ENCODE results near the gene SNX5.
A peak's percentile ranks its signal among the peaks of the same experiment; 100 is the strongest.

SNX5 gene

DNA sequence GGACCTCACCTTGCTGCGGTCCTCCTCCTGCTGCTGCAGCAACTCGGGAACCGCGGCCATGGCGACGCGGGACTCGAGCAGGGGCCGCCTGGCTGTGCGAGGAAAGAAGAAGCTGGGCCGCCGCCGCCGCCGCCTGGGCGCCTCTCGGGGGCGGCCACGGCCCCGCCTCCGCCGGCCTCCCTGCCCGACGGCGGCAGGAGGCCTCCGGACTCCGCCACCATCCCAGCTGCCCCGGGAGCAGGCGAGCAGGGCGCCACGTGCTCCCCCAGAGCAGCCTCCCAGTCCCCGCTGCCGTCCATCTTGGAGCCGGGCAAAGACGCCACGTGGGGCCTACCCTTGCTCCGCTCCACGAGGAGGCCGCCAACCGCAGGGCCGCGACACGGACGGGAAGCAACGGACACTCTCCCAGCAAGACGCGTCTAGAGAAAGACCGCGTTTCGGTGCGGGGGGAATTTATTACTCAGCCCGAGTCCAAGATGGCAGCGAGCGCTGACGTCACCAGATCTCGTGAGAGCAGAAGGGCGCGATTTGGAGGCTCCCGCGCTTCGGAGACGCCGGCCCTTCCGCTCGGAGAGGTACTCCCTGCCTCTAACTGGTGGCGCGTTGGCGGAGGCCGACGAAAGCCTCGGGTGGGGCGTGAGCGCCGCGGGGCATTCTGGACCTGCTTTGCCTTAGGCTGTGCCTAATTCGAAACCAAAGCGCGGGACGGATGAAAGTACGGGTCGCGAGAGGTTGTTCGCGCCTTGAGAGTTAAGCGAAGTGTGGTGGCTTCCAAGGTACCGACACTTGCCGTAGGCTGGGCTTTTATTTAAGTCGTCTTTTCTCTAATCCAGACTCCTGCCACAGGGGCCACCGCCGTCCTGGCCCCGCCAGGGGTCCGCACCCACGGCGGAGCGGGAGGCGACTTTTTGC, at the start of gene SNX5, which contains the start of gene MGME1:
TSS of gene SNX5 (minus strand) at position 429 of the 912 bp plus-strand sequence. CDS start at position 60, 369 bp downstream.
TSS of gene MGME1 (plus strand) at position 653 of the 912 bp plus-strand sequence. CDS start 842 bp downstream, outside the sequence.
- peak; percentile 96 to 98 (median 97) for DNase-seq

- no peak for DNase-seq
Observed at GRCh38 chr20:18018100-18018499, 49.5 kb upstream of the SNX5 start.

GRCh38 chr20:18016772-18017171, 48.2 kb upstream of the SNX5 start:
- DNase-seq: no peak

- DNase-seq: no peak
Observed at GRCh38 chr20:18014411-18014810, 45.8 kb upstream of the SNX5 start.

DNA sequence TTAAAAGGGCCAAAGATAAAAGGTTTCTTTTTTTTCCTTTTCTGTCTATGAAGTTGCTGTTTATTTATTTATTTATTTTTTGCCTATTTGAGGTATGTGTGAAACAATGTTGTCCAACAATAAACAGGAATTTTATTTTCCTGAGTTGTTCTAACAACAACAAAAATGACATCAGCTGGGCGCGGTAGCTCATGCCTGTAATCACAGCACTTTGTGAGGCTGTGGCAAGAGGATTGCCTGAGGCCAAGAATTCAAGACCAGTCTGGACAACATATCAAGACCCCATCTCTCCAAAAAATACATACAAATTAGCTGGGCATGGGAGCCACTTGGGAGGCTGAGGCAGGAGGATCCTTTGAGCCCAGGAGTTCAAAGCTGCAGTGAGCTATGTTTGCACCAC, 44.3 kb upstream of the SNX5 start:
- no peak for DNase-seq

GRCh38 chr20:18011951-18012645, 43.5 kb upstream of the SNX5 start:
- no peak for DNase-seq

- no peak for DNase-seq
Observed at GRCh38 chr20:18011482-18011881, 42.9 kb upstream of the SNX5 start.

DNA sequence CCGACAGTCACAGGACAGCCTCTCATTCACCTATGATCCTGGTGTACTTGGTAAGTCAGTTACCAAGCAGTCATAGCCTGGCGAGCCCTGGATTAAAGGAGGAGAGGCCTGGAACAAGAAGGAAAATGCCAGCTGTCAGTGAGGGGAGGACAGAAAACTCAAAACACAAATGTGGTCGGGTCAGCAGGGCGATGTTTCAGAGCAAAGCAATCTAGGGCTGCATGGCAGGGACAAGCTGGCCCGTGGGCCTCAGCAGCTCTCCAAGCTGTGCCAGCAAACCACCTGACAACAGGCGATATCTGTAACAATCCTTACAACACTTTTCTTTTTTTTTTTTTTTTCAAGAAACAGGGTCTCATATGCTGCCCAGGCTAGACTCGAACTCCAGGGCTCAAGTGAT, 40.5 kb upstream of the SNX5 start:
- no peak for DNase-seq

- DNase-seq: no peak
Observed at GRCh38 chr20:18007534-18008292, 39.1 kb upstream of the SNX5 start.

DNA sequence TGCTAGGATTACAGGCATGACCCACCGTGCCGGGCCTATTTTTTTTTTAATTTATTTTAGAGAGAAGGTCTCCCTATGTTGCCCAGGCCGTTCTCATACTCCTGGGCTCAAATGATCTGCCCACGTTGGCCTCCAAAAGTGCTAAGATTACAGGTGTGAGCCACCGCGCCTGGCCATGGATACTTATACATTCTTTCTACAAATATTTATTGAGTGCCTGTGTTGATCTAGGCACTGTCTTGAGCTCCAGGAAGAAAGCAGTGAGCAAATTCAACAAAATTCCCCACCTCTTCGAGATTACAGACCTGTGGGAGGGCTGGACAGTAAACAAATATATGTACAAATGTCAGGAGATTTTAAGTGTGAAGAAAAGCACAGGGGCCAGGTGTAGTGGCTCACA, 38.1 kb upstream of the SNX5 start:
- DNase-seq: no peak

DNA sequence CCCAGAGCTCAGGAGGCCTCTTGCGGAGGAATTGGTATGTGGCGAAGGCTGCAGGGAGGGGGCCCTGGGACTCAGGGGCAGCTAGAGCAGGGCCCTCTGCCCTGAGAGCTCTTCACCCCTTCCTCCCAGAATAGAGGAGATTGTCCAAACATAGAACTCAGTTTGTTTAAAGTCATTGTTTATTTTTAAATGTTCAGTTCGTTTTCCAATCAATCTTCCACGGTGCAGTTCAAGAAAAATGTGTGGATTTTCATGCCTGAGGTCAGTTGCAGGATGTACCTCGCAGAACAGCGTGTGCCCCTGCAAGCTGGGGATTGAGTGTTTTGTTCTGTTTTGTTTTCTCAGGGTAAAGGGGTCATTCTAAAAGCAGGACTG, 37.4 kb upstream of the SNX5 start:
- DNase-seq: no peak

GRCh38 chr20:18005170-18005989, 36.8 kb upstream of the SNX5 start:
- no peak for DNase-seq

DNA sequence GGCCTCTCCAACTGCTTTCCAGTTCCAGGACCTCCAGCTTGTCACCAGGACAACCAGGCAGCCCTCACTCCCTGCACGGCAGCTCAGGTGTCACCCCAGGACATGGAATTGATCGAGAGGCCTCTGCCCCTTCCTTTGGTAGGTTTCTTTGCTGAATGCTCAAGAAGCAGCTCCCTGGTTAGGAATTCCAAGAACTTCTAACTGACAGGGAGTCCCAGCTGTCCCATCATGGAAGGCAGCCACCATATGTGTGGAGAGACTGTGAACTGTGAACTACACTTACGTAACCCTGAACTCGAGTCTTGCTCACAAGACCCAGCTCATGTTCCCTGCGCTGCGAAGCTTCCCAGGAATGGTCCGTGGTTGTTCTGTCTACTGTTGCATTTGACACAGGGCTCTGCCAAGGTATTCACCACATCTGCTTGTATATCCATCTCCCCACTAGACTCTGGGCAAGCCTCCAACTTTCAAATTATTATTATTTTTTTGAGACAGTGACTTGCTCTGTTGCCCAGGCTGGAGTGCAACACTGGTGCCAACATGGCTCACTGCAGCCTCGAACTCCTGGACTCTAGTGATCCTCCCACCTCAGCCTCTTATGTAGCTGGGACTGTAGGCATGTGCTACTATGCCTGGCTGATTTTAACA, 35.9 kb upstream of the SNX5 start:
- no peak for DNase-seq

DNA sequence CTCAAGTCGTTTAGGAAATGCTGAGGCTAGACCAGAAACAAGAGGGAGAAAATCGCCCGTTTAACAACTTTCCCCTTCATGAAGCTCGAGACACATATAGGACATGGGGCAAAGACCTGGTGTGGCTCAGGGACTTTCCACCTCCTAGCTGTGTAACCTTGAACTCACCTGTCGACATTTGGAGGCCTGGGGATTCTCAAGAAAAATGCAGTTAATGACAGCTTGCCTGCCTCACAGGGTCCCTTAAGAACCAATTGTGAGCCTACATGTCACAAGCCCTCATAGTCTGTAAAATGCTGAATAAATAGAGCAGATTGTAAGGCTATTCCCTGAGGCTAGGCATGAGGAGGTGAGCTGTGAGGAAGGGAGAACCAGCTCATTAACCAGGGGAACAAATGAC, 35.3 kb upstream of the SNX5 start:
- DNase-seq: no peak

- no peak for DNase-seq
Observed at GRCh38 chr20:18001131-18001921, 32.7 kb upstream of the SNX5 start.

DNA sequence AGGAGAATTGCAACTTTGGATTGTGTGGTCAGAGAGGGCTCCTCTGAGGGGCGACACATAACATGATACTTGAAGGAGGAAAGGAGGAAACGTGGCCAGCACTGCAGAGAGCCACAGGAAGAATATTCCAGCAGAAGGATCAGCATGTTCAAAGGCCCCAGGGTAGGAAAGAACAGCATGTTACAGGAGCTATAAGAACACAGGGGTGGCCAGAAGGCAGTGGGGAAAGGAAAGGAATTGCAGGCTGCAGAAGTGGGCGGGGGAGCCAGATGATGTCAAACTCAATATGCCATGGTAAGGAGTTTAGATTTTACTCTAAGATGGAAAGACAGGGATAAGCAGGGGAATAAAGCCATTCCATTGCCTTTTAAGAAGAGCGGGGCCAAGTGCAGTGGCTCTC, 31.0 kb upstream of the SNX5 start:
- DNase-seq: no peak

GRCh38 chr20:17998446-17998845, 29.9 kb upstream of the SNX5 start:
- DNase-seq: no peak

DNA sequence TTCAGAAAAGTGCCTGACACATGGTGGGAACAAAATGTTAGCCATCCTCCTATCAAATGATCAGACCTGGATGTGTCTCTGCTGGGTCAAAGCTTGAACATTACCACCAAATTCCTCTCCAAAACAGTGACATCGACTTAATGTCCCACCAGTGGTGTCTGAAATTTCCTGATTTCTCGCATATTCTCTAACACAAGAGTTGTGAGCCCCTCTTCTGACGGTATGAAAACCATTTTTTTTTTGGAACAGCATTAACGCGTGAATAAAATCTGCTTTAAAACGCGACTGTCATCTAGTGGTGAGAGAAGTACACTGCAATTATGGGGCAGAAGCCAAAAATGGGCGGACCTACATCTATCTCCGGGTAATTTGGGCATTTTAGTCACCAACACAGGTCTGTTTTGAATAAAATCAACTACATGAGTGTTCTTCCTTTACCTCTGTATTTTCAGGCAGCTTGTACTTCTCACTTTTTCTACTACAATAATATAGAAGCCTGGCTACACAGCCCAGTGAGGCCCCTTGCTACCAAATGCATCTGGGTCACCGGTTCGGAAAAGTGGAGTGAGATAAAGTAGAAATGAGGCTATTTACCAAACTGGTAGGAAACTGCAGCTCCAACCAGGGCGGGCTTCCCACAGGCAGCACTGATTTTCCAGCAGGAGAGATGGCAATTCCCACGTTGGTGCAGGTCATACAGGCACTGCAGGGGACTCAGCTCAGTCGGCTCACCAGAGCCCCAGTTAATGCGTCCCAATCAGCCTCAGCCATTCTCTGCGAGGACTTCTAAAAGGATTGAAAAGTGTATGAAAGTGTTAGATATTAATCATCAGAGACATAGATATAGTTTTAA, 27.6 kb upstream of the SNX5 start:
- no peak for DNase-seq

GRCh38 chr20:17993546-17993945, 25.0 kb upstream of the SNX5 start:
- no peak for DNase-seq

All from activated naive CD4-positive, alpha-beta T cell (primary cell).